A549 (cell line): ENCODE measurements around the gene TCTN1. TPM values are rescaled to one million over a fixed set of nuclear protein-coding genes. Genes with fewer than 3 reads are reported as not detected.
A peak's percentile ranks its signal among the peaks of the same experiment; 100 is the strongest.

ENCODE experiments used
- ATAC-seq, 2 experiments: fragments of 200-7000 bp in 1 of 2; fragments of >200 bp in 1 of 2; cut with Nextera tagmentation in 1 of 2; cut with Tn5 transposase in 1 of 2; 3 replicates each; pipeline versions ENCODE4 v1.8.0 to v1.9.1; 2018 to 2020; ENCODE audit warnings: mild to moderate bottlenecking in 1 of 2, moderate library complexity in 1 of 2
- CTCF ChIA-PET: fragments of 300-600 bp; sonication (Branson Sonifier 250); formaldehyde crosslinking; extraction: SDS; loops from one replicate; lab custom pipeline; 2021; ENCODE audit warnings: antibody characterized with exemption, inconsistent platforms; lab: Yijun Ruan, JAX
- POLR2A ChIA-PET: fragments of 350-600 bp; formaldehyde crosslinking; extraction: SDS; loops from one replicate; lab custom pipeline; 2021; ENCODE audit warnings: antibody characterized with exemption, inconsistent platforms; lab: Yijun Ruan, JAX
- DNase-seq, 2 experiments: peaks; one replicate each; pipeline versions ENCODE4 v3.0.0 to v3.0.0-alpha.2; 2011 to 2016; ENCODE audit warnings: low read depth in 1 of 2, low spot score in 1 of 2
- FAIRE-seq: peaks from 2 replicates; lab custom pipeline; 2011; peaks lifted over from hg19 to GRCh38; lab: Jason Lieb, UNC
- H3K27ac ChIP-seq, 2 experiments: fragments of >200 bp; sonication (Bioruptor Twin); formaldehyde crosslinking; 3 replicates each; pipeline ENCODE4 v1.5.1; 2016 to 2017
- H3K4me1 ChIP-seq: fragments of >200 bp; sonication (Bioruptor Twin); formaldehyde crosslinking; 3 replicates; pipeline ENCODE4 v1.6.1; 2016
- H3K4me2 ChIP-seq: fragments of >200 bp; sonication (Bioruptor Twin); formaldehyde crosslinking; 3 replicates; pipeline ENCODE4 v1.6.1; 2016
- H3K4me3 ChIP-seq: fragments of >200 bp; sonication (Bioruptor Twin); formaldehyde crosslinking; 3 replicates; pipeline ENCODE4 v1.5.1; 2016
- H3K9me3 ChIP-seq: fragments of >200 bp; sonication (Bioruptor Twin); formaldehyde crosslinking; 3 replicates; pipeline ENCODE4 v1.6.1; 2016
- BHLHE40 ChIP-seq: IDR thresholded peaks from 2 replicates; pipeline ENCODE4 v1.6.1; 2012; ENCODE audit warnings: low read depth, low read length, inconsistent platforms
- CBX2 ChIP-seq: fragments of 200-600 bp; sonication (generic); IDR thresholded peaks from 2 replicates; pipeline ENCODE4 v1.6.1; 2016; ENCODE audit warnings: low read depth, mild to moderate bottlenecking, borderline replicate concordance
- CBX8 ChIP-seq: fragments of 200-600 bp; sonication (generic); IDR thresholded peaks from 2 replicates; pipeline ENCODE4 v1.6.1; 2016
- CHD4 ChIP-seq: fragments of 200-600 bp; sonication (generic); IDR thresholded peaks from 2 replicates; pipeline ENCODE4 v1.6.1; 2016; ENCODE audit warnings: antibody characterized with exemption, mild to moderate bottlenecking, borderline replicate concordance
- EHF ChIP-seq: fragments of 250-450 bp; sonication (Bioruptor Pico); IDR thresholded peaks from 2 replicates; pipeline ENCODE4 v1.5.0; 2020; ENCODE audit warnings: mild to moderate bottlenecking
- EHMT2 ChIP-seq: fragments of 200-600 bp; sonication (generic); IDR thresholded peaks from 2 replicates; pipeline ENCODE4 v1.6.1; 2016; ENCODE audit warnings: antibody characterized with exemption, low read depth, mild to moderate bottlenecking, moderate library complexity
- EP300 ChIP-seq, 2 experiments: fragments of >200 bp; sonication (Bioruptor Twin); formaldehyde crosslinking; IDR thresholded peaks; 2 replicates in 1 of 2; 3 replicates in 1 of 2; pipeline ENCODE4 v1.6.1; 2016 to 2017
- FOSB ChIP-seq: fragments of 250-450 bp; sonication (Bioruptor Pico); IDR thresholded peaks from 2 replicates; pipeline ENCODE4 v1.5.0; 2020; ENCODE audit warnings: mild to moderate bottlenecking, moderate library complexity
- GATA3 ChIP-seq: IDR thresholded peaks from 2 replicates; pipeline ENCODE4 v1.6.1; 2012; ENCODE audit warnings: borderline replicate concordance
- HEYL ChIP-seq: fragments of 250-450 bp; sonication (Bioruptor Pico); IDR thresholded peaks from 2 replicates; pipeline ENCODE4 v1.8.0; 2021; ENCODE audit warnings: mild to moderate bottlenecking, moderate library complexity
- HOXB13 ChIP-seq: fragments of 250-450 bp; sonication (Bioruptor Pico); IDR thresholded peaks from 2 replicates; pipeline ENCODE4 v1.5.0; 2020; ENCODE audit warnings: low read depth, mild to moderate bottlenecking, moderate library complexity
- JUN ChIP-seq, 2 experiments: fragments of >200 bp; sonication (Bioruptor Twin); formaldehyde crosslinking; IDR thresholded peaks; 2 replicates in 1 of 2; 3 replicates in 1 of 2; pipeline ENCODE4 v1.6.1; 2016 to 2017
- KDM5A ChIP-seq: fragments of 200-600 bp; sonication (generic); IDR thresholded peaks from 2 replicates; pipeline ENCODE4 v1.6.1; 2016; ENCODE audit warnings: antibody characterized with exemption, mild to moderate bottlenecking
- MAFK ChIP-seq: fragments of 450-650 bp; IDR thresholded peaks from 2 replicates; pipeline ENCODE4 v1.6.1; 2014; ENCODE audit not compliant: partially characterized antibody
- NPAS2 ChIP-seq: fragments of 250-450 bp; sonication (Bioruptor Pico); IDR thresholded peaks from 2 replicates; pipeline ENCODE4 v1.8.0; 2022; ENCODE audit warnings: mild to moderate bottlenecking, moderate library complexity, borderline replicate concordance
- NR3C1 ChIP-seq: fragments of >200 bp; sonication (Bioruptor Twin); formaldehyde crosslinking; IDR thresholded peaks from 3 replicates; pipeline ENCODE4 v1.6.1; 2017
- RAD21 ChIP-seq, 2 experiments: fragments of >200 bp in 1 of 2; sonication (Bioruptor Twin) in 1 of 2; formaldehyde crosslinking in 1 of 2; IDR thresholded peaks in 1 of 2; conservative IDR thresholded peaks in 1 of 2; 2 replicates in 1 of 2; 3 replicates in 1 of 2; pipeline ENCODE4 v1.6.1; 2012 to 2018; ENCODE audit warnings: inconsistent platforms in 1 of 2
- RCOR1 ChIP-seq: fragments of 150-350 bp; IDR thresholded peaks from 2 replicates; pipeline ENCODE4 v1.6.1; 2014; ENCODE audit warnings: antibody characterized with exemption, low read length, low read depth
- RFX5 ChIP-seq: fragments of 450-650 bp; IDR thresholded peaks from 2 replicates; pipeline ENCODE4 v1.7.1; 2014; ENCODE audit warnings: antibody characterized with exemption, mild to moderate bottlenecking, moderate library complexity
- RNF2 ChIP-seq: fragments of 200-600 bp; sonication (generic); IDR thresholded peaks from 2 replicates; pipeline ENCODE4 v1.6.1; 2016; ENCODE audit warnings: low read depth, mild to moderate bottlenecking, antibody characterized with exemption, moderate library complexity, borderline replicate concordance
- USF2 ChIP-seq: fragments of 450-650 bp; IDR thresholded peaks from 2 replicates; pipeline ENCODE4 v1.6.1; 2014; ENCODE audit warnings: antibody characterized with exemption
- ZFP36 ChIP-seq: fragments of 450-650 bp; IDR thresholded peaks from 2 replicates; pipeline ENCODE4 v1.6.1; 2014; ENCODE audit warnings: borderline replicate concordance; ENCODE audit not compliant: partially characterized antibody
- ZNF302 ChIP-seq: fragments of 250-450 bp; sonication (Bioruptor Pico); IDR thresholded peaks from 2 replicates; pipeline ENCODE4 v1.9.0; 2021; ENCODE audit warnings: inconsistent platforms, mild to moderate bottlenecking, moderate library complexity
- ZSCAN20 ChIP-seq: fragments of 250-450 bp; sonication (Bioruptor Pico); IDR thresholded peaks from 2 replicates; pipeline ENCODE4 v1.8.0; 2022; ENCODE audit warnings: mild to moderate bottlenecking, moderate library complexity
- WGBS: methylation state at CpG from one replicate; pipeline ENCODE4 v1.1.6; 2017; ENCODE audit errors: missing lambda C conversion rate; 5-methylcytosine and 5-hydroxymethylcytosine counted together
- polyA plus RNA-seq, 4 experiments: library from polyadenylated mRNA; depleted of rRNA in 3 of 4; stranded (reverse); fragments of >200 nt; fragmentation: RNase III in 1 of 4; extraction: RNeasy Plus Mini Kit Qiagen cat#74134 plus additional on column Dnase treatment in 1 of 4; gene quantifications; 2 replicates in 3 of 4; 3 replicates in 1 of 4; pipeline ENCODE4 v1.2.3, GENCODE V29; 2011 to 2017
- TF ChIP-seq, protein P1 (sequence below): fragments of 200-600 bp; sonication (generic); IDR thresholded peaks from 2 replicates; pipeline ENCODE4 v1.6.1; 2016; ENCODE audit warnings: antibody characterized with exemption, mild to moderate bottlenecking, moderate library complexity
- TF ChIP-seq, protein P2 (sequence below): fragments of 150-350 bp; IDR thresholded peaks from 2 replicates; pipeline ENCODE4 v1.6.1; 2014; ENCODE audit warnings: low read depth, mild to moderate bottlenecking, low read length
- TF ChIP-seq, protein P3 (sequence below): fragments of >200 bp; sonication (Bioruptor Twin); formaldehyde crosslinking; IDR thresholded peaks from 3 replicates; pipeline ENCODE4 v1.6.1; 2016

Gene TCTN1
- polyA plus RNA-seq, 2 of the 4 experiments (the other 2 are of a cell fraction): 26.5 to 56.9 TPM

DNA sequence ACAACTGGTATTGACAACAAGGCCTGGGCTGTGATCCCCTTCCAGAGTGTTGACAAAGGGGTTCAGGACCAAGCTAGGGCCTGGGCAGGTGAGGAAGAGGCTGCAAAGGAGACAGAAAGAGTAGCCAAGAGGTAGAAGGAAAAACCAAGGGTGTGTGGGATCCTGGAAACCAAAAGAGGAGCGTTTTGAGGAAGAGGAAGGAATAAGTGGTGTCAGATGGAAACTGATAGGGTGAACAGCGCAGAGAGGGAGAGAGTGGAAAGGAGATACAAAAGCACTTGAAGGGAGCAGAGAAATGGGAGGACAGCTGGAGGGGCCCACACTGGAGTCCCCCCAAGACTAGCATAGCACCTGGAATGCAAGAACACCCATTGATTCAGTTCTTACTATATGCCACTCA is 83.3 kb downstream of the TCTN1 start:
- Histone ChIP-seq H3K4me1 (peaks cover 8% of the 10 kb centered on the region), H3K4me2 (no peak overlapping the region), H3K9me3 (no peaks in the 10 kb centered on the region), H3K4me3 (no peak overlapping the region), H3K27ac (no peak overlapping the region)
- DNase-seq: no peak
- 88% methylated on average over 2 of the region's 2 CpGs for WGBS
- POLR2A ChIA-PET: no interaction called here
- TF ChIP-seq, protein P1, sequence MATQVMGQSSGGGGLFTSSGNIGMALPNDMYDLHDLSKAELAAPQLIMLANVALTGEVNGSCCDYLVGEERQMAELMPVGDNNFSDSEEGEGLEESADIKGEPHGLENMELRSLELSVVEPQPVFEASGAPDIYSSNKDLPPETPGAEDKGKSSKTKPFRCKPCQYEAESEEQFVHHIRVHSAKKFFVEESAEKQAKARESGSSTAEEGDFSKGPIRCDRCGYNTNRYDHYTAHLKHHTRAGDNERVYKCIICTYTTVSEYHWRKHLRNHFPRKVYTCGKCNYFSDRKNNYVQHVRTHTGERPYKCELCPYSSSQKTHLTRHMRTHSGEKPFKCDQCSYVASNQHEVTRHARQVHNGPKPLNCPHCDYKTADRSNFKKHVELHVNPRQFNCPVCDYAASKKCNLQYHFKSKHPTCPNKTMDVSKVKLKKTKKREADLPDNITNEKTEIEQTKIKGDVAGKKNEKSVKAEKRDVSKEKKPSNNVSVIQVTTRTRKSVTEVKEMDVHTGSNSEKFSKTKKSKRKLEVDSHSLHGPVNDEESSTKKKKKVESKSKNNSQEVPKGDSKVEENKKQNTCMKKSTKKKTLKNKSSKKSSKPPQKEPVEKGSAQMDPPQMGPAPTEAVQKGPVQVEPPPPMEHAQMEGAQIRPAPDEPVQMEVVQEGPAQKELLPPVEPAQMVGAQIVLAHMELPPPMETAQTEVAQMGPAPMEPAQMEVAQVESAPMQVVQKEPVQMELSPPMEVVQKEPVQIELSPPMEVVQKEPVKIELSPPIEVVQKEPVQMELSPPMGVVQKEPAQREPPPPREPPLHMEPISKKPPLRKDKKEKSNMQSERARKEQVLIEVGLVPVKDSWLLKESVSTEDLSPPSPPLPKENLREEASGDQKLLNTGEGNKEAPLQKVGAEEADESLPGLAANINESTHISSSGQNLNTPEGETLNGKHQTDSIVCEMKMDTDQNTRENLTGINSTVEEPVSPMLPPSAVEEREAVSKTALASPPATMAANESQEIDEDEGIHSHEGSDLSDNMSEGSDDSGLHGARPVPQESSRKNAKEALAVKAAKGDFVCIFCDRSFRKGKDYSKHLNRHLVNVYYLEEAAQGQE: no peak
- TF ChIP-seq EP300 (IDR thresholded peaks at IDR 0.05) (no peak), MAFK (no peak), ZFP36 (no peak), CHD4 (no peak), FOSB (no peak), BHLHE40 (no peak), RAD21 (conservative IDR thresholded peaks at IDR 0.05 in 1 of 2, IDR thresholded peaks at IDR 0.05 in 1 of 2) (no peak), NPAS2 (no peak), CBX8 (no peak), RFX5 (no peak), EHMT2 (no peak), GATA3 (no peak), ZNF302 (CRISPR knock-in tag) (no peak), ZSCAN20 (CRISPR knock-in tag) (no peak)
- CTCF ChIA-PET: interaction anchor here (0.6 to 1.3 kb wide), 9 partner anchors 11 to 191 kb away, joined by 3 to 6 read pairs (median 3); no protein-coding TSS in a partner anchor
- ATAC-seq: no peak
- no peak for FAIRE-seq

- H3K4me1 ChIP-seq: peaks cover 8% of the 10 kb centered on the region
- 34% methylated on average over 20 of the region's 20 CpGs for WGBS
- peak; percentile 74 to 94 for DNase-seq
- CTCF ChIA-PET: interaction anchor here (0.6 to 1.3 kb wide), 9 partner anchors 12 to 186 kb away, joined by 3 to 6 read pairs (median 3); no protein-coding TSS in a partner anchor
- POLR2A ChIA-PET: no interaction called here
- no peaks in the 10 kb centered on the region for H3K9me3 ChIP-seq
- FAIRE-seq: no peak
- H3K4me2 ChIP-seq: peak overlapping the region; percentile 65
- ATAC-seq: peak; percentile 97 to 99
- H3K4me3 ChIP-seq: no peak overlapping the region
- H3K27ac ChIP-seq: peak overlapping the region; percentile 55 to 76
- TF ChIP-seq RNF2: no peak
- TF ChIP-seq HEYL (CRISPR knock-in tag): no peak
- TF ChIP-seq FOSB: no peak
- no peak for TF ChIP-seq CBX2
- TF ChIP-seq JUN (IDR thresholded peaks at IDR 0.05): no peak
- no peak for TF ChIP-seq KDM5A
- no peak for TF ChIP-seq NR3C1
- TF ChIP-seq, protein P1: no peak
- TF ChIP-seq MAFK: peak; percentile 60
- TF ChIP-seq USF2: peak; percentile 55
- no peak for TF ChIP-seq RCOR1
- TF ChIP-seq EHF (CRISPR knock-in tag): no peak
- no peak for TF ChIP-seq HOXB13 (CRISPR knock-in tag)
- TF ChIP-seq, protein P2, sequence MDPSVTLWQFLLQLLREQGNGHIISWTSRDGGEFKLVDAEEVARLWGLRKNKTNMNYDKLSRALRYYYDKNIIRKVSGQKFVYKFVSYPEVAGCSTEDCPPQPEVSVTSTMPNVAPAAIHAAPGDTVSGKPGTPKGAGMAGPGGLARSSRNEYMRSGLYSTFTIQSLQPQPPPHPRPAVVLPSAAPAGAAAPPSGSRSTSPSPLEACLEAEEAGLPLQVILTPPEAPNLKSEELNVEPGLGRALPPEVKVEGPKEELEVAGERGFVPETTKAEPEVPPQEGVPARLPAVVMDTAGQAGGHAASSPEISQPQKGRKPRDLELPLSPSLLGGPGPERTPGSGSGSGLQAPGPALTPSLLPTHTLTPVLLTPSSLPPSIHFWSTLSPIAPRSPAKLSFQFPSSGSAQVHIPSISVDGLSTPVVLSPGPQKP: no peak
- TF ChIP-seq, protein P3, sequence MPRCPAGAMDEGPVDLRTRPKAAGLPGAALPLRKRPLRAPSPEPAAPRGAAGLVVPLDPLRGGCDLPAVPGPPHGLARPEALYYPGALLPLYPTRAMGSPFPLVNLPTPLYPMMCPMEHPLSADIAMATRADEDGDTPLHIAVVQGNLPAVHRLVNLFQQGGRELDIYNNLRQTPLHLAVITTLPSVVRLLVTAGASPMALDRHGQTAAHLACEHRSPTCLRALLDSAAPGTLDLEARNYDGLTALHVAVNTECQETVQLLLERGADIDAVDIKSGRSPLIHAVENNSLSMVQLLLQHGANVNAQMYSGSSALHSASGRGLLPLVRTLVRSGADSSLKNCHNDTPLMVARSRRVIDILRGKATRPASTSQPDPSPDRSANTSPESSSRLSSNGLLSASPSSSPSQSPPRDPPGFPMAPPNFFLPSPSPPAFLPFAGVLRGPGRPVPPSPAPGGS: no peak
These were observed 84.4 kb downstream of the TCTN1 start for GRCh38 chr12:110698171-110698902.
